ENCODE results near the gene ATXN10. TPM values are rescaled to one million over a fixed set of nuclear protein-coding genes. Genes with fewer than 3 reads are reported as not detected.

ATXN10 gene
- total and polyA plus RNA-seq, 10 of the 15 experiments (the other 5 are each of a cell fraction or from before 2014, with no cell fraction given) = 29.2 to 249 (median 146) TPM

DNA sequence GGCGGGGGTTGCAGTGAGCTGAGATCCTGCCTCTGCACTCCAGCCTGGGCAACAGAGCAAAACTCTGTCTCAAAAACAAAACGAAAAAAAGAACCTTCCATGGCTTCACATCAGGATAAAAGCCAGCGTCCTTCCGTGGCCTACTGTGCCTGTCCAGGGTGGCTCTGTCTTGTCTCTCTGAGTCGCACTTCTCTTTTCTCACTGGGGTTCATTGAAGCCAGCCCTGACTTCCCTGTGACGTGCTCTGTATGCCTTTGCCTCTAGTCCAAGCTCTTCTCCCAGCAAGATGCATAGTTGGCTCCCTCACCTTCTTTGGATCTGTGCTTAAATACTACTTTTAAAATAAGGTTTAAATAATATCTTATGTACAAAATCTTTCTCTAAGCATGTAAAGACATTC, 11.6 kb downstream of the ATXN10 start:
- Histone ChIP-seq H3K4me2 (ENCODE audit: control insufficient read depth, insufficient read depth) (peak overlapping the region; percentile 32), H2AFZ (ENCODE audit: control insufficient read depth, low read depth, low read length) (no peak overlapping the region), H3K4me1 (ENCODE audit: control insufficient read depth, insufficient read depth, low read length) (peaks cover 50% of the 10 kb centered on the region), H3K27ac (ENCODE audit: control insufficient read depth, insufficient read depth) (peak overlapping the region; percentile 77), H3K4me3 (0 out of 2 replicates have a peak overlapping the region, but pooled peaks have one; percentile 34), H4K20me1 (ENCODE audit: control insufficient read depth, insufficient read depth) (no peaks in the 10 kb centered on the region), H3K36me3 (ENCODE audit: control insufficient read depth in 2 of 2, insufficient read depth in 2 of 2, low read length in 1 of 2) (peaks cover 0 to 5% of the 10 kb centered on the region in 2 experiments; a peak in 1 of 4 replicates), H3K27me3 (replicated peaks in 1 of 2; ENCODE audit: control insufficient read depth in 2 of 2, insufficient read depth in 2 of 2, low read length in 1 of 2) (no peaks in the 10 kb centered on the region), H3K9ac (ENCODE audit: control insufficient read depth, insufficient read depth, low read length) (peak overlapping the region; percentile 46), H3K79me2 (ENCODE audit: control insufficient read depth, insufficient read depth, low read length) (peaks cover 91% of the 10 kb centered on the region), H3K9me3 (replicated peaks; ENCODE audit: control insufficient read depth, insufficient read depth, low read length) (no peaks in the 10 kb centered on the region)
- intact Hi-C loops (cut with micrococcal nuclease; ENCODE audit: unreplicated experiment) = no loop called here
- no TSS peak for BruUV-seq (replicated peaks)
- POLR2A ChIA-PET = interaction anchor here (0.5 to 1.0 kb wide), 6 partner anchors 12 to 1639 kb away, joined by 3 to 6 read pairs (median 4); partner anchors contain the start of gene ATXN10
- CTCF ChIA-PET = interaction anchor here (0.6 to 1.0 kb wide), 3 partner anchors 10 to 323 kb away, joined by 3 to 5 read pairs (median 4); no protein-coding TSS in a partner anchor
- RAD21 ChIA-PET (ENCODE audit: unreplicated experiment) = interaction anchor here (1.1 to 1.6 kb wide), 2 partner anchors 13 to 40 kb away, joined by 3 to 6 read pairs; no protein-coding TSS in a partner anchor
- FAIRE-seq (no peak), ATAC-seq (peak; percentile 52), DNase-seq (ENCODE audit: low read depth, low spot score) (no peak)
- SMC1A ChIA-PET (ENCODE audit: uncharacterized antibody, unreplicated experiment) = interaction anchor here (1.0 kb wide), 2 partner anchors 14 to 180 kb away, joined by 3 to 4 read pairs; no protein-coding TSS in a partner anchor
- in situ Hi-C loops (cut with MboI) = no loop called here
- TF ChIP-seq, protein P1, sequence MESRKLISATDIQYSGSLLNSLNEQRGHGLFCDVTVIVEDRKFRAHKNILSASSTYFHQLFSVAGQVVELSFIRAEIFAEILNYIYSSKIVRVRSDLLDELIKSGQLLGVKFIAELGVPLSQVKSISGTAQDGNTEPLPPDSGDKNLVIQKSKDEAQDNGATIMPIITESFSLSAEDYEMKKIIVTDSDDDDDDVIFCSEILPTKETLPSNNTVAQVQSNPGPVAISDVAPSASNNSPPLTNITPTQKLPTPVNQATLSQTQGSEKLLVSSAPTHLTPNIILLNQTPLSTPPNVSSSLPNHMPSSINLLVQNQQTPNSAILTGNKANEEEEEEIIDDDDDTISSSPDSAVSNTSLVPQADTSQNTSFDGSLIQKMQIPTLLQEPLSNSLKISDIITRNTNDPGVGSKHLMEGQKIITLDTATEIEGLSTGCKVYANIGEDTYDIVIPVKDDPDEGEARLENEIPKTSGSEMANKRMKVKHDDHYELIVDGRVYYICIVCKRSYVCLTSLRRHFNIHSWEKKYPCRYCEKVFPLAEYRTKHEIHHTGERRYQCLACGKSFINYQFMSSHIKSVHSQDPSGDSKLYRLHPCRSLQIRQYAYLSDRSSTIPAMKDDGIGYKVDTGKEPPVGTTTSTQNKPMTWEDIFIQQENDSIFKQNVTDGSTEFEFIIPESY (IDR thresholded peaks at IDR 0.05) = no peak
- TF ChIP-seq SPI1 (IDR thresholded peaks at IDR 0.05; ENCODE audit: borderline replicate concordance, insufficient read depth, low read depth, low read length) (peak; percentile 81; the same call in 1 of the 2 replicates), FOS (IDR thresholded peaks at IDR 0.05; ENCODE audit: borderline replicate concordance, extremely low read depth, insufficient read length) (no peak), TARDBP (IDR thresholded peaks at IDR 0.05; ENCODE audit: borderline replicate concordance) (no peak), KAT2A (conservative IDR thresholded peaks at IDR 0.05; ENCODE audit: control insufficient read depth, low read depth, low read length) (no peak)
- TF ChIP-seq, protein P2, sequence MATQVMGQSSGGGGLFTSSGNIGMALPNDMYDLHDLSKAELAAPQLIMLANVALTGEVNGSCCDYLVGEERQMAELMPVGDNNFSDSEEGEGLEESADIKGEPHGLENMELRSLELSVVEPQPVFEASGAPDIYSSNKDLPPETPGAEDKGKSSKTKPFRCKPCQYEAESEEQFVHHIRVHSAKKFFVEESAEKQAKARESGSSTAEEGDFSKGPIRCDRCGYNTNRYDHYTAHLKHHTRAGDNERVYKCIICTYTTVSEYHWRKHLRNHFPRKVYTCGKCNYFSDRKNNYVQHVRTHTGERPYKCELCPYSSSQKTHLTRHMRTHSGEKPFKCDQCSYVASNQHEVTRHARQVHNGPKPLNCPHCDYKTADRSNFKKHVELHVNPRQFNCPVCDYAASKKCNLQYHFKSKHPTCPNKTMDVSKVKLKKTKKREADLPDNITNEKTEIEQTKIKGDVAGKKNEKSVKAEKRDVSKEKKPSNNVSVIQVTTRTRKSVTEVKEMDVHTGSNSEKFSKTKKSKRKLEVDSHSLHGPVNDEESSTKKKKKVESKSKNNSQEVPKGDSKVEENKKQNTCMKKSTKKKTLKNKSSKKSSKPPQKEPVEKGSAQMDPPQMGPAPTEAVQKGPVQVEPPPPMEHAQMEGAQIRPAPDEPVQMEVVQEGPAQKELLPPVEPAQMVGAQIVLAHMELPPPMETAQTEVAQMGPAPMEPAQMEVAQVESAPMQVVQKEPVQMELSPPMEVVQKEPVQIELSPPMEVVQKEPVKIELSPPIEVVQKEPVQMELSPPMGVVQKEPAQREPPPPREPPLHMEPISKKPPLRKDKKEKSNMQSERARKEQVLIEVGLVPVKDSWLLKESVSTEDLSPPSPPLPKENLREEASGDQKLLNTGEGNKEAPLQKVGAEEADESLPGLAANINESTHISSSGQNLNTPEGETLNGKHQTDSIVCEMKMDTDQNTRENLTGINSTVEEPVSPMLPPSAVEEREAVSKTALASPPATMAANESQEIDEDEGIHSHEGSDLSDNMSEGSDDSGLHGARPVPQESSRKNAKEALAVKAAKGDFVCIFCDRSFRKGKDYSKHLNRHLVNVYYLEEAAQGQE (IDR thresholded peaks at IDR 0.05; ENCODE audit: low read depth, low read length) = no peak
- 43% methylated on average over 6 of the region's 6 CpGs for WGBS (ENCODE audit: insufficient coverage, insufficient replicate concordance, low lambda C conversion rate, missing lambda C conversion rate)

All from GM12878 (cell line).